GM19023 (cell line): ENCODE measurements around the gene FHIT.

Experiments used
- ATAC-seq: cut with Tn5 transposase; IDR thresholded peaks from one replicate; pipeline ENCODE4 v1.9.1; 2021; ENCODE audit warnings: mild to moderate bottlenecking, moderate library complexity; ENCODE audit not compliant: unreplicated experiment

Gene FHIT

GRCh38 chr3:59797533-59797932 is 1453.7 kb downstream of the FHIT start:
- no peak for ATAC-seq

- no peak for ATAC-seq
Observed at GRCh38 chr3:59796456-59796855, 1454.8 kb downstream of the FHIT start.

- ATAC-seq = no peak
Observed at GRCh38 chr3:59795756-59796155, 1455.5 kb downstream of the FHIT start.

- ATAC-seq = no peak
Observed at GRCh38 chr3:59793976-59794375, 1457.3 kb downstream of the FHIT start.

GRCh38 chr3:59791774-59792308 is 1459.4 kb downstream of the FHIT start:
- no peak for ATAC-seq

- ATAC-seq = no peak
Observed at GRCh38 chr3:59790241-59790640, 1461.0 kb downstream of the FHIT start.

- no peak for ATAC-seq
Observed at GRCh38 chr3:59788801-59789200, 1462.5 kb downstream of the FHIT start.

- ATAC-seq = no peak
Observed at GRCh38 chr3:59788133-59788532, 1463.1 kb downstream of the FHIT start.

GRCh38 chr3:59786374-59786773 is 1464.9 kb downstream of the FHIT start:
- no peak for ATAC-seq

GRCh38 chr3:59784164-59784563 is 1467.1 kb downstream of the FHIT start:
- ATAC-seq = no peak

GRCh38 chr3:59783468-59783988 is 1467.7 kb downstream of the FHIT start:
- no peak for ATAC-seq

- no peak for ATAC-seq
Observed at GRCh38 chr3:59782664-59783063, 1468.6 kb downstream of the FHIT start.

GRCh38 chr3:59780209-59780608 is 1471.0 kb downstream of the FHIT start:
- ATAC-seq = no peak

GRCh38 chr3:59779260-59779659 is 1472.0 kb downstream of the FHIT start:
- no peak for ATAC-seq

- no peak for ATAC-seq
Observed at GRCh38 chr3:59777667-59778077, 1473.6 kb downstream of the FHIT start.

GRCh38 chr3:59777066-59777465 is 1474.2 kb downstream of the FHIT start:
- ATAC-seq = no peak

- ATAC-seq = no peak
Observed at GRCh38 chr3:59775761-59776325, 1475.4 kb downstream of the FHIT start.

- no peak for ATAC-seq
Observed at GRCh38 chr3:59775106-59775505, 1476.1 kb downstream of the FHIT start.

- no peak for ATAC-seq
Observed at GRCh38 chr3:59774634-59775033, 1476.6 kb downstream of the FHIT start.

GRCh38 chr3:59774000-59774399 is 1477.3 kb downstream of the FHIT start:
- no peak for ATAC-seq

GRCh38 chr3:59772416-59773408 is 1478.5 kb downstream of the FHIT start:
- no peak for ATAC-seq

- no peak for ATAC-seq
Observed at GRCh38 chr3:59771768-59772181, 1479.5 kb downstream of the FHIT start.
